ENCODE measurements around the gene DISC1. TPM values are rescaled to one million over a fixed set of nuclear protein-coding genes. Genes with fewer than 3 reads are reported as not detected.

Gene DISC1
- total RNA-seq: 8.6 and 11.5 TPM in 2 replicates
- polyA plus RNA-seq: 5.7 and 6.5 TPM in 2 replicates

GRCh38 chr1:231626535-231626950, at the start of gene DISC1:
Gene DISC1, plus strand, starts transcription at chr1:231626790. Its CDS starts 78 bp downstream, at chr1:231626868.
- Histone ChIP-seq H3K27me3 (peaks cover 20% of the 10 kb centered on the region), H3K27ac (no peak within 1 kb of the TSS), H3K36me3 (no peaks in the 10 kb centered on the region), H3K4me3 (peak within 1 kb of the TSS; percentile 81), H3K9me3 (ENCODE audit: low read depth) (no peaks in the 10 kb centered on the region), H3K4me1 (ENCODE audit: low read depth) (no peaks in the 10 kb centered on the region)
- DNase-seq (ENCODE audit: low read depth in 1 of 2, low spot score in 1 of 2): peak; percentile 91 to 93
- no peak for TF ChIP-seq CTCF (IDR thresholded peaks at IDR 0.05; ENCODE audit: low read depth, low read length)

- Histone ChIP-seq H3K4me3 (no peak overlapping the region), H3K9me3 (ENCODE audit: low read depth) (no peaks in the 10 kb centered on the region), H3K27ac (no peak overlapping the region), H3K27me3 (no peaks in the 10 kb centered on the region), H3K4me1 (ENCODE audit: low read depth) (no peaks in the 10 kb centered on the region), H3K36me3 (no peaks in the 10 kb centered on the region)
- no peak for DNase-seq (ENCODE audit: low read depth in 1 of 2, low spot score in 1 of 2)
- no peak for TF ChIP-seq CTCF (IDR thresholded peaks at IDR 0.05; ENCODE audit: low read depth, low read length)
Measured at GRCh38 chr1:231576804-231577718, 49.5 kb upstream of the DISC1 start.

DNA sequence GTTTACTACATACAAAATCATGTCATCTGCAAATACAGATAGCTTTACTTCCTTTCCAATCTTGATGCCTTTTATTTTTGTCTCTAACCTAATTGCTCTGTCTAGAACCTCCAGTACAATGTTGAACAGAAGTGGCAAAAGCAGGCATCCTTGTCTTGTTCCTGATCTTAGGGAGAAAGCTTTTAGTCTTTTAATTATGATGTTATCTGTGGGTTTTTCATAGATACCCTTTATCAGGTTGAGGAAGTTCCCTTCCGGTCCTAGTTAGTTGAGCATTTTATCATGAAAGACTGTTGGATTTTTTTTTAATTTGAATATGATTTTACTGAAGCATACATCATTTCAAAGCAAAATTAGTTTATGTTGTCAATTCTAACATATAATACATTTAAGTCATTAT, 45.7 kb upstream of the DISC1 start:
- H3K4me3 ChIP-seq: no peak overlapping the region
- H3K27me3 ChIP-seq: no peaks in the 10 kb centered on the region
- no peak overlapping the region for H3K27ac ChIP-seq
- H3K9me3 ChIP-seq (ENCODE audit: low read depth): no peaks in the 10 kb centered on the region
- H3K4me1 ChIP-seq (ENCODE audit: low read depth): no peaks in the 10 kb centered on the region
- TF ChIP-seq CTCF (IDR thresholded peaks at IDR 0.05; ENCODE audit: low read depth, low read length): no peak
- no peak for DNase-seq (ENCODE audit: low read depth in 1 of 2, low spot score in 1 of 2)
- no peaks in the 10 kb centered on the region for H3K36me3 ChIP-seq

- Histone ChIP-seq H3K4me3 (no peak overlapping the region), H3K9me3 (ENCODE audit: low read depth) (no peaks in the 10 kb centered on the region), H3K36me3 (no peaks in the 10 kb centered on the region), H3K27me3 (no peaks in the 10 kb centered on the region), H3K27ac (no peak overlapping the region), H3K4me1 (ENCODE audit: low read depth) (no peaks in the 10 kb centered on the region)
- no peak for TF ChIP-seq CTCF (IDR thresholded peaks at IDR 0.05; ENCODE audit: low read depth, low read length)
- no peak for DNase-seq (ENCODE audit: low read depth in 1 of 2, low spot score in 1 of 2)
Measured at GRCh38 chr1:231581859-231582258, 44.7 kb upstream of the DISC1 start.

DNA sequence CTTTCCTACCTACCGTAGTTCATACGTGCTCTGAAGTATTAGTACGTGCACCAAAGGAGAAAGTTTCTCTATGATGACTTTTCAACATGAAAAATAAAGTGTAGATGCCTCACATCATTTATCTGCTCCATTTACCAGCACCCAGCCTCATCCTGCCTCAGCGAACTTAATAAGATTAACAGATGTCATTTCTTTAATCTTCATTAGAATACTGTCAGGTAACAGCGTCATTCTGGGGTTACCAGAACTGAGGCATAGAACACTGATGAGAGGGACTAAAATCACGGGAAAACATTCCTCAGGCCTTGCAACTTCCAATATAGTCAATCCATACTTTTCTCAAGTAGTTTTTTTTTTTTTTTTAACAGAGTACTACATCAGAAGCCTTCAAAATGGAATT, 43.2 kb upstream of the DISC1 start:
- DNase-seq (ENCODE audit: low read depth in 1 of 2, low spot score in 1 of 2): no peak
- TF ChIP-seq CTCF (IDR thresholded peaks at IDR 0.05; ENCODE audit: low read depth, low read length): no peak
- Histone ChIP-seq H3K27me3 (no peaks in the 10 kb centered on the region), H3K27ac (no peak overlapping the region), H3K9me3 (ENCODE audit: low read depth) (no peaks in the 10 kb centered on the region), H3K4me1 (ENCODE audit: low read depth) (no peaks in the 10 kb centered on the region), H3K4me3 (no peak overlapping the region), H3K36me3 (no peaks in the 10 kb centered on the region)
